ENCODE data around the gene PLD1. TPM values are rescaled to one million over a fixed set of nuclear protein-coding genes. Genes with fewer than 3 reads are reported as not detected.

PLD1 gene
- total RNA-seq, 4 donors from 2014 or later, result 52.1 to 88.3 (median 77.4) TPM

DNA sequence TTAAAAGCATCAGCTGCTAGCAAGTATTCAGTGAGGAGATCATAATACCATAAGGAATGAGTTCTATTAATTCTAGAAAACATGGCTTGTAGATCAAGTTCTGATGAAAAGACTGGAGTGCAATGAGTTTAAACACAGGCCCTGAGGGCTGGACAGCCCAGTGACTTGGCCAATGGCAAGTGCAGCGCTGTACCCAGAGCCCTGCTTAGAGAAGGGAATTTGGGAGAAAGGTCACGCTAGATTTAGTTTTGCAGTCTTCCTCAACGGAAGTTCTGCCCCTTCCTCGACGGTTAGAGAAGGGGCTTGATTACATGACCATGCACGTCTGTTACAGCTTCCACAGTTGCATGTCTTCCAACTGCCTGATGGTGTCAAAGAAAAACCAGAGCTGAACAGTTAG lies 36.9 kb upstream of the PLD1 start:
- no peak for DNase-seq
- Histone ChIP-seq H3K4me1 (no peaks in the 10 kb centered on the region), H3K9me3 (no peaks in the 10 kb centered on the region), H3K27ac (no peak overlapping the region), H3K4me3 (no peak overlapping the region), H3K27me3 (no peaks in the 10 kb centered on the region), H3K36me3 (no peaks in the 10 kb centered on the region)
- WGBS, 2 donors (ENCODE audit: low coverage in 1 of 2), result 81 to 94% methylated on average over 6 of the region's 6 CpGs
- in situ Hi-C loops (cut with MboI; ENCODE audit: low pct_ligation_motif_present in 1 of 4, low pct_unique_long_range_greater_than_20kb in 1 of 4, low sequenced_read_pairs in 3 of 4) (loop anchor here in 2 of 4 donors (25.0 kb wide), 2 partner anchors 210 to 490 kb away; no protein-coding TSS in a partner anchor), intact Hi-C loops (cut with DNase I; ENCODE audit: low total_unique reads) (no loop called here)
- TF ChIP-seq POLR2A (IDR thresholded peaks at IDR 0.05) (no peak), POLR2AphosphoS5 (IDR thresholded peaks at IDR 0.05) (no peak), EP300 (IDR thresholded peaks at IDR 0.05; ENCODE audit: low read depth) (no peak)
- TF ChIP-seq, protein P1, sequence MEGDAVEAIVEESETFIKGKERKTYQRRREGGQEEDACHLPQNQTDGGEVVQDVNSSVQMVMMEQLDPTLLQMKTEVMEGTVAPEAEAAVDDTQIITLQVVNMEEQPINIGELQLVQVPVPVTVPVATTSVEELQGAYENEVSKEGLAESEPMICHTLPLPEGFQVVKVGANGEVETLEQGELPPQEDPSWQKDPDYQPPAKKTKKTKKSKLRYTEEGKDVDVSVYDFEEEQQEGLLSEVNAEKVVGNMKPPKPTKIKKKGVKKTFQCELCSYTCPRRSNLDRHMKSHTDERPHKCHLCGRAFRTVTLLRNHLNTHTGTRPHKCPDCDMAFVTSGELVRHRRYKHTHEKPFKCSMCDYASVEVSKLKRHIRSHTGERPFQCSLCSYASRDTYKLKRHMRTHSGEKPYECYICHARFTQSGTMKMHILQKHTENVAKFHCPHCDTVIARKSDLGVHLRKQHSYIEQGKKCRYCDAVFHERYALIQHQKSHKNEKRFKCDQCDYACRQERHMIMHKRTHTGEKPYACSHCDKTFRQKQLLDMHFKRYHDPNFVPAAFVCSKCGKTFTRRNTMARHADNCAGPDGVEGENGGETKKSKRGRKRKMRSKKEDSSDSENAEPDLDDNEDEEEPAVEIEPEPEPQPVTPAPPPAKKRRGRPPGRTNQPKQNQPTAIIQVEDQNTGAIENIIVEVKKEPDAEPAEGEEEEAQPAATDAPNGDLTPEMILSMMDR (IDR thresholded peaks at IDR 0.05), result no peak

DNA sequence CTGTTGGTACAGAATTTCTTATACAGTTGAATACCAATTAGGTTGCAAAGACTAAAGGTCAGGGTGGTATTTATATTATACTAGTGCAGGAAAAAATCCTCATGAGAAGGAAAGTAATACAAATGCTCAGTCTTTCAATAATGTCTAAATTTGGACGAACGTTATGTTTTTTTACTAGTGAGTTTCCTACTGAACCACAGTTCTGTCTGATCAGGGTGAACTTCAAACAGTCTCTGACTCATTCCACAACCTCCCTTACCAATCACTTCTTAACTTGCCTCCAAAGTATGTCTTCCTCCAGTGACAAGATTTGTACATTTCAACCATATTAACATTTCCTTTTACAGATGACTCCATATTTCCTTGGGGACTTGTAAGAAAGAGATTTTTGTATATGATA lies 36.3 kb upstream of the PLD1 start:
- WGBS, 2 donors (ENCODE audit: low coverage in 1 of 2), result 62 to 63% methylated on average over 2 of the region's 2 CpGs

DNA sequence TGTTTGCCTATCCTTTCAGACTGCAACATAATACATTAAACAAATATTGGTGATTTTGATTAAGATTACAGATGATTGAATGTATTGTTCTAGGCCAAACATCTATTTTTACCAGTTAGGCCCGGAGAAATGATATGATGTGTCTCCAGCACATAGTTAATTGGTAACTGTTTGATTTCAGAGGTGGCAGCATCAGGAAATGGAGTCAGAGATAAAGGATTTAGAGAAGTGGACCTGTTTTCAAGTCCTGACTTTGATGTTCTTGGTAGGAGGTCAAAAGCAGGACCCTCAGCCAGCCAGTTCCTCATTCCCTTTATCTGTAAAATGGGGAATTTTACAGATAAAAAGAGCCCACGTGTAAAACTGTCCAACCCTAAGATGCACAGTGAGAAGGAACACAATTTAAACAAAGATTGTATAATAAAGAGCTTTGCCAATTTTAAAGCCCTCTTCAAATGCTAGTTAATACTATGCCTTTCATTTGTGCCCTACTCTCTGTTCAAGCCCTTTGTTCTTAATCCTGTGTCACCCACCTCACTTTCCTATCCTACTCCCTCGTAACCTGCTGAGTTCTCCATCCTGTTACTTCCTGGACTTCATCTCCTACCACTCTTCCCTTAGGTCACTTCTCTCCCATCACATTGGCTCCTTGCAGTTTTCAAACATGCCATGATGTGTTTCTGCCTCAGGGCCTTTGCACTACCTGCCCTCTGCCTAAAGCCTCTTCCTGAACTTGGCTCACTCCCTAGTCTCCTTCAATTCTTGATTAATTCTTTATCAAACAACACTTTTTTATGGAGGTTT lies 35.4 kb upstream of the PLD1 start:
- Histone ChIP-seq H3K9me3 (no peaks in the 10 kb centered on the region), H3K4me1 (no peaks in the 10 kb centered on the region), H3K36me3 (no peaks in the 10 kb centered on the region), H3K27ac (no peak overlapping the region), H3K27me3 (no peaks in the 10 kb centered on the region), H3K4me3 (no peak overlapping the region)
- in situ Hi-C loops (cut with MboI; ENCODE audit: low pct_ligation_motif_present in 1 of 4, low pct_unique_long_range_greater_than_20kb in 1 of 4, low sequenced_read_pairs in 3 of 4), result loop anchor here in 2 of 4 donors (25.0 kb wide), 2 partner anchors 208 to 492 kb away; no protein-coding TSS in a partner anchor
- intact Hi-C loops (cut with DNase I; ENCODE audit: low total_unique reads), result no loop called here
- TF ChIP-seq EP300 (IDR thresholded peaks at IDR 0.05; ENCODE audit: low read depth) (no peak), POLR2A (IDR thresholded peaks at IDR 0.05) (no peak), POLR2AphosphoS5 (IDR thresholded peaks at IDR 0.05) (no peak)
- TF ChIP-seq, protein P1 (IDR thresholded peaks at IDR 0.05), result no peak
- DNase-seq, result no peak
- 66 to 89% methylated on average over 2 to 3 of the region's 3 CpGs for WGBS, 2 donors (ENCODE audit: low coverage in 1 of 2)

More for the DNA sequence above, 36.3 kb upstream of the PLD1 start:
- DNase-seq, result no peak
- in situ Hi-C loops (cut with MboI; ENCODE audit: low pct_ligation_motif_present in 1 of 4, low pct_unique_long_range_greater_than_20kb in 1 of 4, low sequenced_read_pairs in 3 of 4) (loop anchor here in 2 of 4 donors (25.0 kb wide), 2 partner anchors 209 to 491 kb away; no protein-coding TSS in a partner anchor), intact Hi-C loops (cut with DNase I; ENCODE audit: low total_unique reads) (no loop called here)
- no peak overlapping the region for H3K27ac ChIP-seq
- H3K4me1 ChIP-seq, result no peaks in the 10 kb centered on the region
- H3K36me3 ChIP-seq, result no peaks in the 10 kb centered on the region
- H3K4me3 ChIP-seq, result no peak overlapping the region
- no peaks in the 10 kb centered on the region for H3K27me3 ChIP-seq
- no peak for TF ChIP-seq EP300 (IDR thresholded peaks at IDR 0.05; ENCODE audit: low read depth)
- TF ChIP-seq, protein P1 (IDR thresholded peaks at IDR 0.05), result no peak
- TF ChIP-seq POLR2AphosphoS5 (IDR thresholded peaks at IDR 0.05), result no peak
- no peak for TF ChIP-seq POLR2A (IDR thresholded peaks at IDR 0.05)
- H3K9me3 ChIP-seq, result no peaks in the 10 kb centered on the region

DNA sequence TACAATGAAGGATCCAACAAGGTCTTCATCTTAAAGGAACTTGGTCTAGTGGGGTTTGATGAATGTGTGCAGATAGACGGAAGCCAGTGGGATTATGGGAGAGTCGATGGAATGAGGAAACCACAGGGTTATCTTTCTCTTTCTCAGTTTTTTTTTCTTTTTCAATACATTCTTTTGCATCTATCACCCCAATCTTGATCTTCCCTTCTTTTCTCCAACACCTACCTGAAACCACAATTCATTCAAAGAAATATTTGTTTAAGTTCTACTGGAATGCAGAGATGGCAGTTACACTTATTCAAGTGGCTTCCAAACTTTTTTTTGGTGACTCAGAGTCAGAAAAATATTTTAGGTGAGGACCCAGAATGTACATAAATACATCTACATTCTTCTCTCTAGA lies 34.6 kb upstream of the PLD1 start:
- H3K27ac ChIP-seq, result no peak overlapping the region
- 93% methylated on average over 2 of the region's 2 CpGs; no CpG with 5 or more reads in 1 of the 2 donors for WGBS, 2 donors (ENCODE audit: low coverage in 1 of 2)
- no peak for DNase-seq
- H3K27me3 ChIP-seq, result no peaks in the 10 kb centered on the region
- no peaks in the 10 kb centered on the region for H3K9me3 ChIP-seq
- no peaks in the 10 kb centered on the region for H3K4me1 ChIP-seq
- intact Hi-C loops (cut with DNase I; ENCODE audit: low total_unique reads), result no loop called here
- in situ Hi-C loops (cut with MboI; ENCODE audit: low pct_ligation_motif_present in 1 of 4, low pct_unique_long_range_greater_than_20kb in 1 of 4, low sequenced_read_pairs in 3 of 4), result loop anchor here in 2 of 4 donors (25.0 kb wide), 2 partner anchors 208 to 492 kb away; no protein-coding TSS in a partner anchor
- no peak overlapping the region for H3K4me3 ChIP-seq
- TF ChIP-seq POLR2A (IDR thresholded peaks at IDR 0.05) (no peak), POLR2AphosphoS5 (IDR thresholded peaks at IDR 0.05) (no peak), EP300 (IDR thresholded peaks at IDR 0.05; ENCODE audit: low read depth) (no peak)
- TF ChIP-seq, protein P1 (IDR thresholded peaks at IDR 0.05), result no peak
- H3K36me3 ChIP-seq, result no peaks in the 10 kb centered on the region

All from transverse colon (tissue), 4 donors.